Lower lobe of right lung (tissue), 2 donors: ENCODE measurements around the gene ENTHD1. TPM values are rescaled to one million over a fixed set of nuclear protein-coding genes. Genes with fewer than 3 reads are reported as not detected.
A peak's percentile ranks its signal among the peaks of the same experiment; 100 is the strongest.
"Not testable (repeated sequence)": the region's sequence is repeated elsewhere in the genome, so short reads cannot be mapped to it uniquely, and the experiment has no call there.

ENCODE experiments used
- ATAC-seq, 2 donors: fragments of 200-7000 bp; cut with Tn5 transposase; one replicate each; pipeline ENCODE4 v1.9.1; 2020 to 2022; ENCODE audit warnings: mild to moderate bottlenecking in 2 of 2, moderate library complexity in 2 of 2
- DNase-seq: peaks from one replicate; pipeline ENCODE4 v3.0.0-alpha.2; 2020
- H3K27ac ChIP-seq: fragments of 200-600 bp; one replicate; pipeline ENCODE4 v1.8.0; 2022
- H3K27me3 ChIP-seq: fragments of 200-600 bp; one replicate; pipeline ENCODE4 v1.8.0; 2022; ENCODE audit warnings: low read depth
- H3K36me3 ChIP-seq: fragments of 200-600 bp; one replicate; pipeline ENCODE4 v1.8.0; 2022; ENCODE audit warnings: mild to moderate bottlenecking
- H3K4me1 ChIP-seq: fragments of 200-600 bp; one replicate; pipeline ENCODE4 v1.8.0; 2022
- H3K4me3 ChIP-seq: fragments of 200-600 bp; one replicate; pipeline ENCODE4 v1.8.0; 2022; ENCODE audit warnings: mild to moderate bottlenecking
- H3K9me3 ChIP-seq: fragments of 200-600 bp; one replicate; pipeline ENCODE4 v1.8.0; 2022
- intact Hi-C: fragments of 100-400 bp; cut with DNase I; formaldehyde crosslinking; loops from one replicate; pipeline ENCODE4 v1.11.0; 2022
- total RNA-seq: library from RNA; stranded (reverse); fragmentation: NEBNext Ultra II Directional; extraction: Animal tissue kit (Norgen Biotek cat#: 25700); gene quantifications from one replicate; pipeline ENCODE4 v1.2.1, GENCODE V29; 2021
- TF ChIP-seq, protein P1 (sequence below): fragments of 200-600 bp; IDR thresholded peaks from one replicate; pipeline ENCODE4 v1.8.0; 2022; ENCODE audit warnings: antibody characterized with exemption, mild to moderate bottlenecking
- donor health status: DM: no; HTN: yes; CAD: no; lungs with severe emphysema.

The ENTHD1 gene
- total RNA-seq, 1 donor from 2014 or later = not detected

DNA sequence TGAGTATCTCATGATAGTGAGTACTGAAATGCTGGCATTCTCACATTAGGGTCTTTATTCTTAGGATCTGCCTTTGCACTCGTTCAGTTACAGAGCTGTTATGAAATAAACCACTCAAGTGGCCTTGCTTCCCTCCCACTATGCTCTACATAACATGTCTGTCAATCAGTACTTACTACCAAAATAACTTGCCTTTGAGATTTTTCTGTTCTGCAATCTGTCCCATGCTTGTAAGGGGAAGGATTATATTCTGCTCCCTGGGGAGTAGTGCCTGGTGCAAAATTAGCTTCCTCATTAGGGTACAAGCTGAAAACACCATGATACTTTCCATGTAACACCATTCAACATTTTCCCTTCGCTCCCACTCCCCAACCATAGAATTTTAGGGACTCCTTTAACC lies 5.4 kb upstream of the ENTHD1 start:
- Histone ChIP-seq H3K27me3 (peaks cover 4% of the 10 kb centered on the region), H3K9me3 (no peaks in the 10 kb centered on the region), H3K27ac (no peak overlapping the region), H3K4me3 (no peak overlapping the region), H3K36me3 (no peaks in the 10 kb centered on the region), H3K4me1 (peaks cover 16% of the 10 kb centered on the region)
- ATAC-seq (peak; percentile 50 to 82), DNase-seq (no peak)
- intact Hi-C loops = no loop called here
- TF ChIP-seq, protein P1, sequence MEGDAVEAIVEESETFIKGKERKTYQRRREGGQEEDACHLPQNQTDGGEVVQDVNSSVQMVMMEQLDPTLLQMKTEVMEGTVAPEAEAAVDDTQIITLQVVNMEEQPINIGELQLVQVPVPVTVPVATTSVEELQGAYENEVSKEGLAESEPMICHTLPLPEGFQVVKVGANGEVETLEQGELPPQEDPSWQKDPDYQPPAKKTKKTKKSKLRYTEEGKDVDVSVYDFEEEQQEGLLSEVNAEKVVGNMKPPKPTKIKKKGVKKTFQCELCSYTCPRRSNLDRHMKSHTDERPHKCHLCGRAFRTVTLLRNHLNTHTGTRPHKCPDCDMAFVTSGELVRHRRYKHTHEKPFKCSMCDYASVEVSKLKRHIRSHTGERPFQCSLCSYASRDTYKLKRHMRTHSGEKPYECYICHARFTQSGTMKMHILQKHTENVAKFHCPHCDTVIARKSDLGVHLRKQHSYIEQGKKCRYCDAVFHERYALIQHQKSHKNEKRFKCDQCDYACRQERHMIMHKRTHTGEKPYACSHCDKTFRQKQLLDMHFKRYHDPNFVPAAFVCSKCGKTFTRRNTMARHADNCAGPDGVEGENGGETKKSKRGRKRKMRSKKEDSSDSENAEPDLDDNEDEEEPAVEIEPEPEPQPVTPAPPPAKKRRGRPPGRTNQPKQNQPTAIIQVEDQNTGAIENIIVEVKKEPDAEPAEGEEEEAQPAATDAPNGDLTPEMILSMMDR = no peak

DNA sequence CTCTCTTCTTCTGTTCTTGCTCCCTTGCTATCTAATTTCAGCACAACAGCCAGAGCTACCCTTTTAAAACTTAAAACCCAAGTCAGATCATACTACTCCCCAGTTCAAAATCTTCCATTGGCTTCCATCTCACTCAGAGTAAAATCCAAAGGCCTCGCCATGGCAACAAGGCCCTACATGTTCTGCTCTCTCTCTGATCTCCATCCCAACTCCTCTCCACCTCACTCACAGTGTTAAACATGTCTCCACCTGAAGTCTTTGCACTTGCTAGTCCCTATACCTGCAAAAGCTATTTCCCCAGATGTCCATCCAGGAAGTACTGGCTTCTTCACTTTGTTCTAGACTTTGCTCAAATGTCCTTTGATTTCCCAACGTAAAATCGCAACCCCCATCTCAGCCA lies 4.3 kb upstream of the ENTHD1 start:
- intact Hi-C loops = no loop called here
- Histone ChIP-seq H3K27ac (no peak overlapping the region), H3K9me3 (no peaks in the 10 kb centered on the region), H3K27me3 (peaks cover 2% of the 10 kb centered on the region), H3K36me3 (no peaks in the 10 kb centered on the region), H3K4me1 (peaks cover 16% of the 10 kb centered on the region), H3K4me3 (no peak overlapping the region)
- DNase-seq (no peak), ATAC-seq (no peak)
- TF ChIP-seq, protein P1 = no peak

DNA sequence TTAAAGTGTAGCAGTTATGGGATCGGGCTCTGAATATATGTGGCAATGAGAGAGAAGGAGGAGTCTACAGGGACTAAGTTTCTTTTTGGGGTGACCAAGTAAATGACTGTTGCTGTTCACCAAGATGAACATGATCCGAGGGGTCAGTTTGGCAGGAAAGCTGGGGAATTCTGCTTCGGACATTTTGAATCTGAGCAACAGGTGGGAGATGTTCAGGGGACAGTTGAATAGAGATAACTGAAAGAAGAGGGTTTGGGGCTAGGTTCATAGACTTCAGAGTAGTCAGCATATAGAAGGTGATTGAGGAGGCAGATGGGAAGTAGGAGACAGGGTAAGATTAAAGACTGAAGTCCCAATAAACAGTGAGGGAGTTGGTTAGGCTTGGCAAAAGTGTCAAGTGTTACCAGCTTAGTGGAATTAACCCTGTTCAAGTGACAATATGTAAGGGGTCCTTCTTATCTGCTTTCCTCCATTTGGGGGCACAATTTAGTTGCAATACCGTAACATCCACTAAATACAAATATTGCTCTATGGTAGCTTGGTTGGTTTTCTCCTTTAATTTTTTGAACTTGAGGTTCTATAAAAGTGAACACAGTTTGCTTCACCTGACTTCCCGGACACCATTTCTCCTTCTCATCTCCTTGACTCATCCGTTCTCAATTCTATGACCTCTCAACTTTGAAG lies 2.9 kb upstream of the ENTHD1 start:
- peaks cover 16% of the 10 kb centered on the region for H3K4me1 ChIP-seq
- no peak overlapping the region for H3K4me3 ChIP-seq
- DNase-seq (no peak), ATAC-seq (no peak)
- H3K36me3 ChIP-seq = no peaks in the 10 kb centered on the region
- no peaks in the 10 kb centered on the region for H3K27me3 ChIP-seq
- H3K9me3 ChIP-seq = no peaks in the 10 kb centered on the region
- TF ChIP-seq, protein P1 = no peak
- no peak overlapping the region for H3K27ac ChIP-seq
- intact Hi-C loops = no loop called here

DNA sequence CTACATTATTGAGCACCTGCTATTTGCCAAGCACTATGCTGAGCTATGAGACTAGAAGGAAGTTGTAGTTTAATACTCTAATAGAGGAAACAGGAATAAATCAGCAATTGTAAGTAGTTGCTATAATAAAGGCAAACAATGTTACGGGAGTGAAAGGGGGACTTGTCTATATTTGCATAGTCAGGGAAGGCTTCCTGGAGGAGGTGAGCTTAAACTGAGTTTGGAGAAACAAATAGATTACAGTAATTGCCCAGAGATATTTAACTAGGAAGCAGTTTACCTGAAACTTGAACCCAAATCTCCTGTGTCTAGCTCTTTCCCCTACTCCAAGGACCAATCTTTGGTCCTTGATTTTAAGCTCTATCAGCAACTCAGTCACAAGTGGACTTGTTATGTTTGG lies 2.1 kb upstream of the ENTHD1 start:
- intact Hi-C loops = no loop called here
- ATAC-seq (no peak), DNase-seq (no peak)
- Histone ChIP-seq H3K9me3 (no peaks in the 10 kb centered on the region), H3K4me1 (peaks cover 16% of the 10 kb centered on the region), H3K27me3 (no peaks in the 10 kb centered on the region), H3K36me3 (no peaks in the 10 kb centered on the region), H3K4me3 (no peak overlapping the region), H3K27ac (no peak overlapping the region)
- TF ChIP-seq, protein P1 = no peak

DNA sequence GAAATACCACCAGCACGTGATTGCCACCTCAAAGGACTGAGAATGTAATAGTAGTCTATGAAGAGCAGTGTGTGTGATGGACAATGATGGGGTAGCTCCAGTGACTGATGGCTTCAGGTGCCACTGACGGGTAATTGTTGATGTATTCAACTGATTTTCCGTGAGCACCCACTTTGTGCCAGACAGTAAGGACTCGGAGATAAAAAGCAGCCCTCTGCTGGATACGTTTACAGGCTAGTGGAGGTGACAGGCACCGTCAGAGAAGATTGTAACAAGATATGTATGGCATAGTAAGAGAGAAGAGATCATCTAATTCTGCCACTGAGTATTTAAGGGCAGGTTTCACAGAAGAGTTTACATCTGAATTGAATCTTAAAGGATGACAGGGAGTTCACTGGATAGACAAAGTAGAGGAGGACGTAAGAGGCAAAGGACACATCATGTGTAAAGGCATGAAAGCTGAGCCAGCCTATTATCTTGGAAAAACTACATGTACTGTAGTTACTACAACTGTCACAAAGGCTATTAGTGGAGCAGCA lies 1.1 kb upstream of the ENTHD1 start:
- DNase-seq = no peak
- TF ChIP-seq, protein P1 = no peak
- no peak overlapping the region for H3K27ac ChIP-seq
- ATAC-seq = no peak
- no peaks in the 10 kb centered on the region for H3K36me3 ChIP-seq
- H3K27me3 ChIP-seq = no peaks in the 10 kb centered on the region
- H3K9me3 ChIP-seq = no peaks in the 10 kb centered on the region
- intact Hi-C loops = no loop called here
- H3K4me3 ChIP-seq = no peak overlapping the region
- H3K4me1 ChIP-seq = peaks cover 12% of the 10 kb centered on the region

DNA sequence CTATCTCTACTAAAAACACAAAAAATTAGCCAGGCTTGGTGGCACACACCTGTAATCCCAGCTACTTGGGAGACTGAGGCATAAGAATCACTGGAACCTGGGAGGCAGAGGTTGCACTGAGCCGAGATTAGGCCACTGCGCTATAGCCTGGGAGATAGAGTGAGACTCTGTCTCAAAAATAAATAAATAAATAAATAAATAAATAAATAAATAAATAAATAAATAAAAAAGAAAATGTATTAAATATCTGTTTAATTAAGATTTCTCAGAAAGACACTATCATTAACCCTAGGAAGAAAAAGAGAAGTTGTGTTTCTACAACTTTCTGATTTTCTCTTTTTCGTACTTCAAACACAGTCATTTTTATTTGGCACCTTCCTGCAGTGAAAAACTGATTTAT lies 3.6 kb downstream of the ENTHD1 start:
- H3K4me1 ChIP-seq, H3K9me3 ChIP-seq, H3K36me3 ChIP-seq, DNase-seq, H3K27me3 ChIP-seq, intact Hi-C loops, ATAC-seq, H3K27ac ChIP-seq, H3K4me3 ChIP-seq: not testable (repeated sequence)
